K562 (cell line): ENCODE results near the gene PFDN2. TPM values are rescaled to one million over a fixed set of nuclear protein-coding genes. Genes with fewer than 3 reads are reported as not detected.

Source experiments
- ATF3 ChIP-seq, 2 experiments: fragments of 450-650 bp in 1 of 2; sonication (generic) in 1 of 2; formaldehyde crosslinking in 1 of 2; IDR thresholded peaks in 1 of 2; conservative IDR thresholded peaks in 1 of 2; 2 replicates each; pipeline versions ENCODE4 v1.6.1 to v1.8.1; 2016 to 2023; ENCODE audit warnings: mild to moderate bottlenecking in 2 of 2, moderate library complexity in 2 of 2, inconsistent platforms in 1 of 2, missing genetic modification reagents in 1 of 2
- FOSL1 ChIP-seq: fragments of 200-800 bp; sonication (Bioruptor generic); conservative IDR thresholded peaks from 2 replicates; pipeline ENCODE4 v1.6.1; 2016; ENCODE audit warnings: missing genetic modification characterization, missing compliant biosample characterization
- MNT ChIP-seq, 2 experiments: fragments of 450-650 bp; conservative IDR thresholded peaks; 2 replicates each; pipeline ENCODE4 v1.6.1; 2017; ENCODE audit warnings: mild to moderate bottlenecking in 2 of 2, moderate library complexity in 2 of 2
- MYNN ChIP-seq, 2 experiments: sonication (generic); formaldehyde crosslinking in 1 of 2; IDR thresholded peaks; 2 replicates each; pipeline versions ENCODE4 v1.5.0 to v1.6.1; 2016 to 2020; ENCODE audit warnings: antibody characterized with exemption in 1 of 2, missing genetic modification reagents in 1 of 2
- PKNOX1 ChIP-seq: fragments of 450-650 bp; IDR thresholded peaks from 2 replicates; pipeline ENCODE4 v1.6.1; 2016
- RFX5 ChIP-seq: IDR thresholded peaks from 2 replicates; pipeline ENCODE4 v1.6.1; 2011; ENCODE audit warnings: low read depth, mild to moderate bottlenecking, improper control_type of control experiment, low read length
- ZKSCAN8 ChIP-seq: fragments of 200-800 bp; sonication (Bioruptor generic); IDR thresholded peaks from 2 replicates; pipeline ENCODE4 v1.6.1; 2016; ENCODE audit warnings: missing genetic modification characterization, missing compliant biosample characterization
- ZNF75A ChIP-seq: fragments of 450-650 bp; formaldehyde crosslinking; IDR thresholded peaks from 2 replicates; pipeline ENCODE4 v1.4.0; 2020; ENCODE audit warnings: mild to moderate bottlenecking
- ZNF79 ChIP-seq: fragments of 250-450 bp; sonication (Bioruptor Pico); IDR thresholded peaks from 2 replicates; pipeline ENCODE4 v1.4.0; 2020; ENCODE audit warnings: low read depth, mild to moderate bottlenecking, moderate library complexity
- polyA plus RNA-seq, 8 experiments: library from polyadenylated mRNA; depleted of rRNA in 4 of 8; stranded (reverse) in 5 of 8; unstranded in 3 of 8; fragments of >200 nt; fragmentation: Nextera tagmentation in 2 of 8; fragmentation: Illumina TruSeq in 1 of 8; extraction: Ambion mirVana in 2 of 8; extraction: Trizol in 1 of 8; gene quantifications; 2 replicates each; pipeline versions ENCODE4 v1.2.1 to v1.2.3, GENCODE V29; 2011 to 2014; ENCODE audit warnings: inconsistent platforms in 1 of 8, missing spikeins in 1 of 8
- total RNA-seq, 7 experiments: library from RNA; depleted of rRNA in 6 of 7; stranded (reverse); fragments of >200 nt in 6 of 7; fragmentation: Illumina TruSeq in 2 of 7; extraction: Trizol in 2 of 7; gene quantifications; 2 replicates each; pipeline versions ENCODE4 v1.2.1 to v1.2.3, GENCODE V29; 2011 to 2021; ENCODE audit warnings: low replicate concordance in 1 of 7

The PFDN2 gene
- total and polyA plus RNA-seq, 9 of the 15 experiments (the other 6 are each of a cell fraction or from before 2014, with no cell fraction given), result 50.2 to 361 (median 144) TPM

- TF ChIP-seq ATF3 (IDR thresholded peaks at IDR 0.05) (peak; percentile 72), ATF3 (CRISPR knock-in tag; conservative IDR thresholded peaks at IDR 0.05) (no peak), ZNF79 (no peak), MYNN (IDR thresholded peaks at IDR 0.05) (0 out of 2 replicates have a peak, but pooled peaks have one; percentile 17), MYNN (CRISPR knock-in tag; IDR thresholded peaks at IDR 0.05) (no peak), FOSL1 (tag) (peak; percentile 65), RFX5 (no peak), ZKSCAN8 (CRISPR knock-in tag) (no peak), MNT (conservative IDR thresholded peaks at IDR 0.05) (0 out of 4 replicates have a peak, but pooled peaks of 1 of the 2 experiments have one; percentile 32), ZNF75A (no peak), PKNOX1 (peak; percentile 58)
These were observed 64.9 kb downstream of the PFDN2 start (continued) for GRCh38 chr1:161052899-161053298.
